ENCODE measurements around the gene BICC1.

The BICC1 gene

GRCh38 chr10:58608826-58609531 is 96.3 kb downstream of the BICC1 start:
- no peak for DNase-seq

GRCh38 chr10:58609532-58610150 is 97.0 kb downstream of the BICC1 start:
- no peak for DNase-seq

GRCh38 chr10:58615237-58615935 is 102.7 kb downstream of the BICC1 start:
- DNase-seq = no peak

GRCh38 chr10:58618158-58618676 is 105.5 kb downstream of the BICC1 start:
- no peak for DNase-seq

GRCh38 chr10:58621379-58622077 is 108.9 kb downstream of the BICC1 start:
- DNase-seq = no peak

GRCh38 chr10:58622246-58622645 is 109.6 kb downstream of the BICC1 start:
- DNase-seq = no peak

GRCh38 chr10:58625070-58625469 is 112.4 kb downstream of the BICC1 start:
- DNase-seq = no peak

- no peak for DNase-seq
Measured at GRCh38 chr10:58627392-58627791, 114.7 kb downstream of the BICC1 start.

- DNase-seq = no peak
Measured at GRCh38 chr10:58631715-58632114, 119.0 kb downstream of the BICC1 start.

GRCh38 chr10:58632216-58632615 is 119.5 kb downstream of the BICC1 start:
- no peak for DNase-seq

GRCh38 chr10:58637352-58637751 is 124.7 kb downstream of the BICC1 start:
- DNase-seq = no peak

- no peak for DNase-seq
Measured at GRCh38 chr10:58638388-58638787, 125.7 kb downstream of the BICC1 start.

GRCh38 chr10:58641095-58641531 is 128.4 kb downstream of the BICC1 start:
- no peak for DNase-seq

- DNase-seq = no peak
Measured at GRCh38 chr10:58641708-58642107, 129.0 kb downstream of the BICC1 start.

GRCh38 chr10:58642283-58642682 is 129.6 kb downstream of the BICC1 start:
- DNase-seq = no peak

- DNase-seq = no peak
Measured at GRCh38 chr10:58642916-58643428, 130.3 kb downstream of the BICC1 start.

GRCh38 chr10:58644311-58644710 is 131.6 kb downstream of the BICC1 start:
- DNase-seq = no peak

- no peak for DNase-seq
Measured at GRCh38 chr10:58645416-58646146, 132.9 kb downstream of the BICC1 start.

- no peak for DNase-seq
Measured at GRCh38 chr10:58647376-58648112, 134.9 kb downstream of the BICC1 start.

- no peak for DNase-seq
Measured at GRCh38 chr10:58648131-58648530, 135.5 kb downstream of the BICC1 start.

GRCh38 chr10:58651040-58651439 is 138.4 kb downstream of the BICC1 start:
- no peak for DNase-seq

GRCh38 chr10:58651742-58652141 is 139.1 kb downstream of the BICC1 start:
- DNase-seq = no peak

Data from SHP77 treated with DMSO at 0.1 percent for 48 hours (cell line).